Measurements from ENCODE around the gene DPT. TPM values are rescaled to one million over a fixed set of nuclear protein-coding genes. Genes with fewer than 3 reads are reported as not detected.

Gene DPT
- total RNA-seq, 4 donors from 2014 or later: 43.7 to 105 (median 57.5) TPM

GRCh38 chr1:168760241-168760640 lies 31.2 kb upstream of the DPT start:
- no peak for TF ChIP-seq POLR2A (IDR thresholded peaks at IDR 0.05)
- TF ChIP-seq, protein P1, sequence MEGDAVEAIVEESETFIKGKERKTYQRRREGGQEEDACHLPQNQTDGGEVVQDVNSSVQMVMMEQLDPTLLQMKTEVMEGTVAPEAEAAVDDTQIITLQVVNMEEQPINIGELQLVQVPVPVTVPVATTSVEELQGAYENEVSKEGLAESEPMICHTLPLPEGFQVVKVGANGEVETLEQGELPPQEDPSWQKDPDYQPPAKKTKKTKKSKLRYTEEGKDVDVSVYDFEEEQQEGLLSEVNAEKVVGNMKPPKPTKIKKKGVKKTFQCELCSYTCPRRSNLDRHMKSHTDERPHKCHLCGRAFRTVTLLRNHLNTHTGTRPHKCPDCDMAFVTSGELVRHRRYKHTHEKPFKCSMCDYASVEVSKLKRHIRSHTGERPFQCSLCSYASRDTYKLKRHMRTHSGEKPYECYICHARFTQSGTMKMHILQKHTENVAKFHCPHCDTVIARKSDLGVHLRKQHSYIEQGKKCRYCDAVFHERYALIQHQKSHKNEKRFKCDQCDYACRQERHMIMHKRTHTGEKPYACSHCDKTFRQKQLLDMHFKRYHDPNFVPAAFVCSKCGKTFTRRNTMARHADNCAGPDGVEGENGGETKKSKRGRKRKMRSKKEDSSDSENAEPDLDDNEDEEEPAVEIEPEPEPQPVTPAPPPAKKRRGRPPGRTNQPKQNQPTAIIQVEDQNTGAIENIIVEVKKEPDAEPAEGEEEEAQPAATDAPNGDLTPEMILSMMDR (IDR thresholded peaks at IDR 0.05): no peak
- no peaks in the 10 kb centered on the region for H3K27me3 ChIP-seq
- no peaks in the 10 kb centered on the region for H3K36me3 ChIP-seq
- intact Hi-C loops (cut with DNase I; ENCODE audit: low total_unique reads): no loop called here
- no peak overlapping the region for H3K4me3 ChIP-seq
- no peak overlapping the region for H3K27ac ChIP-seq
- no peaks in the 10 kb centered on the region for H3K4me1 ChIP-seq
- no peak for DNase-seq
- H3K9me3 ChIP-seq: no peaks in the 10 kb centered on the region

GRCh38 chr1:168759077-168759476 lies 30.1 kb upstream of the DPT start:
- no peak overlapping the region for H3K27ac ChIP-seq
- H3K4me1 ChIP-seq: no peaks in the 10 kb centered on the region
- H3K9me3 ChIP-seq: no peaks in the 10 kb centered on the region
- no peak for TF ChIP-seq POLR2A (IDR thresholded peaks at IDR 0.05)
- TF ChIP-seq, protein P1 (IDR thresholded peaks at IDR 0.05): no peak
- H3K27me3 ChIP-seq: no peaks in the 10 kb centered on the region
- DNase-seq: no peak
- H3K36me3 ChIP-seq: no peaks in the 10 kb centered on the region
- intact Hi-C loops (cut with DNase I; ENCODE audit: low total_unique reads): no loop called here
- no peak overlapping the region for H3K4me3 ChIP-seq

GRCh38 chr1:168758503-168758902 lies 29.5 kb upstream of the DPT start:
- H3K4me1 ChIP-seq: no peaks in the 10 kb centered on the region
- H3K4me3 ChIP-seq: no peak overlapping the region
- TF ChIP-seq, protein P1 (IDR thresholded peaks at IDR 0.05): no peak
- no peak for TF ChIP-seq POLR2A (IDR thresholded peaks at IDR 0.05)
- H3K36me3 ChIP-seq: no peaks in the 10 kb centered on the region
- no peak for DNase-seq
- no peaks in the 10 kb centered on the region for H3K9me3 ChIP-seq
- H3K27ac ChIP-seq: no peak overlapping the region
- no peaks in the 10 kb centered on the region for H3K27me3 ChIP-seq
- intact Hi-C loops (cut with DNase I; ENCODE audit: low total_unique reads): no loop called here

GRCh38 chr1:168755800-168756418 lies 26.9 kb upstream of the DPT start:
- H3K27me3 ChIP-seq: no peaks in the 10 kb centered on the region
- H3K4me1 ChIP-seq: no peaks in the 10 kb centered on the region
- H3K27ac ChIP-seq: no peak overlapping the region
- no peak for TF ChIP-seq POLR2A (IDR thresholded peaks at IDR 0.05)
- TF ChIP-seq, protein P1 (IDR thresholded peaks at IDR 0.05): no peak
- intact Hi-C loops (cut with DNase I; ENCODE audit: low total_unique reads): no loop called here
- no peaks in the 10 kb centered on the region for H3K36me3 ChIP-seq
- no peak overlapping the region for H3K4me3 ChIP-seq
- DNase-seq: no peak
- no peaks in the 10 kb centered on the region for H3K9me3 ChIP-seq

GRCh38 chr1:168752171-168752832 lies 23.3 kb upstream of the DPT start:
- Histone ChIP-seq H3K9me3 (no peaks in the 10 kb centered on the region), H3K36me3 (no peaks in the 10 kb centered on the region), H3K27ac (no peak overlapping the region), H3K27me3 (no peaks in the 10 kb centered on the region), H3K4me3 (no peak overlapping the region), H3K4me1 (no peaks in the 10 kb centered on the region)
- TF ChIP-seq, protein P1 (IDR thresholded peaks at IDR 0.05): no peak
- TF ChIP-seq POLR2A (IDR thresholded peaks at IDR 0.05): no peak
- no peak for DNase-seq
- intact Hi-C loops (cut with DNase I; ENCODE audit: low total_unique reads): no loop called here

All from uterus (tissue), 4 donors.